NCI-H524 (cell line): ENCODE data around the gene MXRA8.

Experiments used
- DNase-seq, 2 experiments: peaks; one replicate each; lab custom pipeline; 2025; lab: John Stamatoyannopoulos, UW

The MXRA8 gene

GRCh38 chr1:1349256-1350012 is 8.9 kb downstream of the MXRA8 start, which contains the start of gene DVL1:
Gene DVL1, minus strand, starts transcription at chr1:1349418. Its CDS starts 353 bp downstream, at chr1:1349065.
- DNase-seq: peak; percentile 24 to 48

GRCh38 chr1:1348420-1349255 is 9.7 kb downstream of the MXRA8 start:
- no peak for DNase-seq

GRCh38 chr1:1347663-1348419 is 10.5 kb downstream of the MXRA8 start:
- no peak for DNase-seq

GRCh38 chr1:1347026-1347595 is 11.2 kb downstream of the MXRA8 start:
- DNase-seq: no peak

GRCh38 chr1:1346501-1346890 is 11.9 kb downstream of the MXRA8 start:
- DNase-seq: no peak

GRCh38 chr1:1345860-1346500 is 12.4 kb downstream of the MXRA8 start:
- DNase-seq: no peak

- DNase-seq: no peak
Observed at GRCh38 chr1:1345384-1345783, 13.0 kb downstream of the MXRA8 start.

GRCh38 chr1:1344655-1345361 is 13.5 kb downstream of the MXRA8 start:
- no peak for DNase-seq

- no peak for DNase-seq
Observed at GRCh38 chr1:1343811-1344421, 14.4 kb downstream of the MXRA8 start.

GRCh38 chr1:1342584-1343115 is 15.7 kb downstream of the MXRA8 start:
- DNase-seq: no peak

GRCh38 chr1:1342061-1342562 is 16.2 kb downstream of the MXRA8 start:
- no peak for DNase-seq

- no peak for DNase-seq
Observed at GRCh38 chr1:1341549-1342021, 16.8 kb downstream of the MXRA8 start.

- no peak for DNase-seq
Observed at GRCh38 chr1:1340791-1341548, 17.4 kb downstream of the MXRA8 start.

GRCh38 chr1:1340185-1340584 is 18.2 kb downstream of the MXRA8 start:
- DNase-seq: no peak

GRCh38 chr1:1338278-1338677 is 20.1 kb downstream of the MXRA8 start:
- DNase-seq: no peak

- no peak for DNase-seq
Observed at GRCh38 chr1:1337793-1338147, 20.6 kb downstream of the MXRA8 start.

- DNase-seq: no peak
Observed at GRCh38 chr1:1336931-1337792, 21.2 kb downstream of the MXRA8 start.

GRCh38 chr1:1336446-1336845 is 21.9 kb downstream of the MXRA8 start:
- no peak for DNase-seq
